EL (cell line): Measurements from ENCODE around the gene MRPL37.
A peak's percentile ranks its signal among the peaks of the same experiment; 100 is the strongest.
"Not testable (repeated sequence)": the region's sequence is repeated elsewhere in the genome, so short reads cannot be mapped to it uniquely, and the experiment has no call there.

Source experiments
- DNase-seq: peaks from one replicate; pipeline ENCODE4 v3.0.0-alpha.2; 2016

The MRPL37 gene

GRCh38 chr1:54220004-54220811 is 20.2 kb downstream of the MRPL37 start:
- DNase-seq: no peak

DNA sequence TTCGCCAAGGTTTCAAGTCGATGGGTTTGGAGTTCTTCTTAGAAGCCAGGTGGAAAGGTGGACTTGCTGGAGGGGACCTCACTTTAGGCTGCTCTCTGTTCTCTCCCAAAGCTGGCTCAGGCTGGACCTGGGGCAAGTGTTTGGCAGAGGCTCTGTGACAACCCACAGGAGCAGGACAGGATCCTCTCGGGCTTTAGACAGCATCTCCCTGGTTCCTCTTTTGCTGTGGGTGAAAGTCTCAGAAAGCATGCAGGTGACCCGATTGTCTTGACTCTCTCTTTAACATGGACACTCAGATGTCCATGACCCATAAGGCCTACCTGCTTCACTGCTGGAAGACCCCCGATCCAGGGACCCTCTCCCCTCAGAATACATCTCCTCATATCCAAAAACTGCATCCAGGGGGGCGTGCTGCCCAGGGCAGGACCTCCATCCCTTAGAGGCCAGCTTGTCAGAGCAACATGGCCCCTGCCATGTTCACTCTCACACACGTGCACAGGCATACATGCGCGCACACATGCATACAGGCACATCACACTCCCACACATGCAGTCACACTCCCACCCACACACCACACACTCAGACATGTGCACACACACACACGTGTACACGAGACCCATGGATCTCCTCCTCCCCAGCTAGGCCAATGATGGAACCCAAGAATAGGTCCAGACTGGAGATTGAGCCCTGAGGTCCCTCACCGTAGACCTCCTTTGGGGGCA is 21.3 kb downstream of the MRPL37 start:
- no peak for DNase-seq

- no peak for DNase-seq
These were observed 22.0 kb downstream of the MRPL37 start for GRCh38 chr1:54221867-54222484.

GRCh38 chr1:54222711-54223110 is 22.7 kb downstream of the MRPL37 start:
- DNase-seq: no peak

- DNase-seq: no peak
These were observed 23.7 kb downstream of the MRPL37 start for GRCh38 chr1:54223441-54224202.

DNA sequence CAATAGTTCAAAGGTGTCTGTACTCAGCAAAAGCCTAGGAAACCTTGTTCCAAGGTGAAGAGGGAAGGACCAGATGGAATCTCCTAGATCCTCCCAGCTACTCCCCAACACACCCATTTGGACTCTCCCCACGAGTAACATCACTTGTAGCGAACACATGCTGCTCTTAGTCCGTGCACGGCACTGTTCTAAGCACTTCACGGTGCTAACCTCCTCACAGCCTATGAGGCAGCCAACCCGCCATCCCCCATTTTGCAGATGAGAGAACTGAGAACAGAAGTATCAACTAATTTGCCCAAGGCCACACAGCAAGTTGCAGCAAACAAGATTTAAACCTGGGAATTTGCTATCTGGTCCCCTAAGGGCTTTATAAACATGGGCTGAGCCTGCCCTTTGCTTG is 24.3 kb downstream of the MRPL37 start:
- DNase-seq: no peak

DNA sequence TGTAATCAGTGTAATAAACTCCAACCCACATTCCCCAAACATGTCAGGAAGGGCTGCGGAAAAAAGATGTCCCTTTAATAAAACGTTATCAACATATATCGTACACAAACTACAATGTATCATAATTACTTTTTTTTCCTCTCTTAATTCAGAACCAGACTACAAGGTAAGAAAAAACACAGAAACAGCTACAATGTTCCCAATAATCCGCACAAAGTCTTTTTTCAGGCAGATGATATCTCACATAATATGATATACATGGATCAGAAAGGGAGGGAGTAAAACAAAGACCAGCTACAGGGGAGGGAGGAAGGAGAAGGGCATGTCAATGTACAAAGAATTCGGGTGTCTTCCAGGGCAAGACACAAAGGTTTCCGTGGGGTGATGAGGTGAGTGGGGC is 25.4 kb downstream of the MRPL37 start:
- DNase-seq: no peak

GRCh38 chr1:54225986-54226559 is 26.1 kb downstream of the MRPL37 start:
- DNase-seq: no peak

DNA sequence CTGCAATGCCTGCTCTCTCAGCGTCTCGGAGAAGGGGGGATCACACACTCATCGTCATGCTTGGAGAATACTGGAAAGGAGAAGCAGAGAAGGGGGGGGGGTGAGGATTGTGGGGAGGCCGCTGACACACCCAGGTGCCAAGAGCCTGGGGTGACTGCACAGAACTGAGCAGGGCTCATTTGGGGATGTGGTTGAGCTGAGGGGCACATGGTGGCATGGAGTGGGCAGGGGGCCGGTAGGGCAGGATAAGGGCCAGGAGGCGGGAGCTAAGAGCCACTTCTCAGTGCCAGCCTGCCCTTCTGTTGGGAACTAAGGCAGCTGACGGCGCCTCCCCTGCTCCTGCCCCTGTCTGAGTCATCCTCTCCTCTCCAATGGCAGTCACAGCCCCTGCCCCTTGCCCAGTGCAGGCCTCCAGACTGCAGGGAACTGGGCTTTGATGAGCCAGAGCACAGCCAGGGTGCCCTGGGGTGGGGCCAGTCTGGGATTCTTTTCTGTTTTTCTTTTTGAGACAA is 27.2 kb downstream of the MRPL37 start:
- peak; percentile 75 for DNase-seq

DNA sequence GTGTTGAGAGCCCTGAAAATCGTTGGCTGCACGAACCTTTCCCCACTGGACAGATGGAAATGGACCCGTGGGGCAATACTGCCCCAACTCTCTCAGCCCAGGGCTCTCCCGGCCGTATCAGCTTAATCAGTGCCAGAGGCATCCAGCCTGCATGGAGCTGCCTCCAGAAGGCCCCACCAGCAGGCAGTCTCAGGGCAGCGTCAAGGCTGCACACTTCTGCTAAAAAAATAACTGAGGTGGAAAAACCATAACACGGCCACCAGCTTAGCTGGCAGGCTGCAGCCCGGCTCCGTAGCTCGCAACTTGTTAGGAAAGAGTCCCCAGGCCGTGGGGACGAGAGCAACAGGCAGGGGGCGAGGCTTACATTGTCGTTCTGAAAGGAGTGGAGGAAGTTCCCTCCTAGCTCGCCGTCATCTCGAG is 27.9 kb downstream of the MRPL37 start:
- no peak for DNase-seq

DNA sequence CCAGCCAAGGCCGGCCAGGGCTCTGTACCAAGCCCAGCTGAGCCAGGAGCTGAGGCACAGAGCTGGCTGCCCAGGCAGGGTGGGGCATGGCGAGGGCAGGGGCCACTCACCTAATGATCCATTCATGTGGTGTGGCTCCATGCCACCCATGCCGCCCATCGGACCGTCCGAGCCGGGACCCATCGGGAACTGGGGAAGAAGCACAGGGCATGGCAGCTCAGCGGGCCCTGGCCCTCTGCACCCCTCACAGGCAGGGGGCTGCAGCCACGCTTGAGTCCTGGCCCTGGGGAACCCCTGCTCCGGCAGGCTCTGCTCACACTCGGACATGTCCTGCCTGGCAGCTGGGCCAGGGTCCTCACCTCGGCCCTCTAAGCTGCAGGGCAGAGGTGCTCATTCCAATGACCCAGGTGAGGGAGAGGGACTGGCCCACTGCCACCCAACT is 28.7 kb downstream of the MRPL37 start:
- no peak for DNase-seq

- DNase-seq: peak; percentile 61
These were observed 29.4 kb downstream of the MRPL37 start for GRCh38 chr1:54229281-54229891.

DNA sequence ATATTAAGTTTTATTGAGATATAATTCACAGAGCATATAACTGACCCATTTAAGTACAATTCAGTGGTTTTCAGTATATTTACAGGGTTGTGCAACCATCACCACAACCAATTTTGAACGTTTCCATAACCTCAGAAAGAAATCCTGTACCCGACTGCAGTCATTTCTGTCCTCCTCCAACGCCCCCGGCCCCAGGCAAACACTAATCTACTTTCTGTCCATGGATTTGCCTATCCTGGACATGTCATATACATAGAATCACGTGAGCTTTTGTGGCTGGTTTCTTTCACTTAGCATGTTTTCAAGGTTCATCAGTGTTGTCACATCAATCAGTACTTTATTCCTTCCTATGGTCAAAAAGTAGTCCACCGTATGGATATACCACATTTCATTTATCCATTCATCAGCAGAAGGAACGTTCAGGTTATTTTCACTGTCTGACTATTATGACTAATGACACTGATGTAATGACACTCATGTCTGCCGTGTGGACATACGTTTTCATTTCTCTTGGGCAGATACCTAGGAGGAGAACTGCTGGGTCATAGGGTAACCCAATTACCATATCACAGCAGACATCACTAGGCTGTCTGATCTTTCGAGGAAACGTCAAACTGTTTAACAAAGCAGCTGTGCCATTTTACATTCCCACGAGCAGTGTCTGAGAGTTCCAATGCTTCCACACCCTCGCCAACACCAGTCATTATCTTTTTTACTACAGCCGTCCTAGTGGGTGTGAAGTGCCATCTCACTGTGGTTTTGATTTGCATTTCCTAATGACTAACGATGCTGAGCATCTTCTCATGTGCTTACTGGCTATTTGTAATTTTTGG is 30.8 kb downstream of the MRPL37 start:
- no peak for DNase-seq

DNA sequence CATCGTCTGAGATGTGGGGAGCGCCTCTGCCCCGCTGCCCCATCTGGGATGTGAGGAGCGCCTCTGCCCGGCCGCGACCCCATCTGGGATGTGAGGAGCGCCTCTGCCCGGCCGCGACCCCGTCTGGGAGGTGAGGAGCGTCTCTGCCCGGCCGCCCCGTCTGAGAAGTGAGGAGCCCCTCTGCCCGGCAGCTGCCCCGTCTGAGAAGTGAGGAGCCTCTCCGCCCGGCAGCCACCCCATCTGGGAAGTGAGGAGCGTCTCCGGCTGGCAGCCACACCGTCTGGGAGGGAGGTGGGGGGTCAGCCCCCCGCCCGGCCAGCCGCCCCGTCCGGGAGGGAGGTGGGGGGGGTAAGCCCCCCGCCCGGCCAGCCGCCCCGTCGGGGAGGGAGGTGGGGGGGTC is 33.2 kb downstream of the MRPL37 start:
- not testable (repeated sequence) for DNase-seq

GRCh38 chr1:54234284-54234683 is 34.3 kb downstream of the MRPL37 start:
- DNase-seq: no peak

DNA sequence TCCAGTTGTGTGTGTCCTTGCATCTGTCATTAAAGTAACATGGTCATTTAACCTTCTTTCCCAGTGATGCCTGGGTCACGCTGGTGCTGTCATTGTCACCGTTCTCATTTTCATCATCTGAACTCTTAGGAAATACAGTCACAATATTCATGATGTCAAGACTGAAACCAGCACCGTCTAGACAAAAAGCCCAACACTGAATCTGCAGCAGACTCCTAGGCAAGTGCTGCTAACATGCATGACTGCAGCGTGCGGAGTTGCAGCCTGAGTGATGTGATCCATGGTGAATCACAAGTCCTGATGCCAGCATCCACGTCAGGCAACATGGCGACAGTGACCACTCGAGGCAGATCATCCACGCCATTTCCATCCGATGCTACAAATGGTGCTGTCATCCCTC is 37.6 kb downstream of the MRPL37 start:
- DNase-seq: no peak

- no peak for DNase-seq
These were observed 38.5 kb downstream of the MRPL37 start for GRCh38 chr1:54238353-54239034.

GRCh38 chr1:54239035-54239383 is 39.0 kb downstream of the MRPL37 start:
- DNase-seq: no peak

DNA sequence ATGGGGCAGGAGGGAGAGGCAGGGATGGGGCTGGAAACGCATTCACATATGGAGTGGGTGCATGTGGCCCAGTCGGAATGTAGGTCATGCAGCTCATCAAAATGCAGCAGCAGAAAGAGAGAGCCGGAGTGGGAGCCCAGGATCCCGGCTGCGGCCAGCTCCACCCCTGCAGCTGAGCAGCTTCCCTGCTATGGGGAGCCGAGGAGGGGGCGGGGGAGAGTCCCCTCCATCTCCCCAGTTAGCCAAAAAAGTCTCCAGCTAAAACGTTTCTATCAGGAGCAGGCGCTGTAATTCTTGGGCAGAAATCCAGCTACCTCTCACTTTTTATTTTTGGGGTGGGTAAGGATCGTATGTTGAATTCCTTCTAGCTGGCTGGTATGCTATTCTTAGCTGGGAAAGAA is 39.7 kb downstream of the MRPL37 start:
- DNase-seq: no peak

DNA sequence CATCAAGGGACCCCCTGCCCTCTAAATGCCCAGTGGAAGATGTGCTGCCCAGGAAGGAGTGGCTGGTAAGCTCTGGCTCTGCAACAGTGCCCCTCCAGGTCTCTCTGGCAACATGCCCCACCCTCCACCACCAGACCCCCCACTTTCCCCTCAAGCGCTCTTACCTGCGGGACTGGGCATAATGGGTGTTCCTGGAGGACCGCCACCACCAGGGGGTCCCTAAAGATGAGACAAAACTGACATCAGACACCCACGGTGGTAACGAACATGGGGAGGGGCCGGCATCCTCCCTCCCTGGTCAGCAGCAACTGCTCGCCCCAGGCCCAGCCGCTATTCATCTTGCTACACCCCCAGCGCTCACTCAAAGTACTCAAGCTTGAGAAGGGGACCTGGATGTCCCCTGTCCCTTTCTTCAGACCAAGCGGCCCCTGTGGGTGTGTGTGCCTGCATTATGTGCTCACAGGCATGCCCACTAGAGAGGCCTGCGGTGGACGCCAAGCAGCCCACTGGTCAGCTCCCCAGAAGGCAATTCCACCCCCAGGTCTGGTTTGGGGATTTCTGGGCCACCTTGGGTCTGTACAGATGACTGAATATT is 40.9 kb downstream of the MRPL37 start:
- DNase-seq: no peak
